Measurements from ENCODE around the gene ZNF831.

GRCh38 chr20:59158673-59159072, 4.9 kb upstream of the ZNF831 start:
- TF ChIP-seq, protein P1, sequence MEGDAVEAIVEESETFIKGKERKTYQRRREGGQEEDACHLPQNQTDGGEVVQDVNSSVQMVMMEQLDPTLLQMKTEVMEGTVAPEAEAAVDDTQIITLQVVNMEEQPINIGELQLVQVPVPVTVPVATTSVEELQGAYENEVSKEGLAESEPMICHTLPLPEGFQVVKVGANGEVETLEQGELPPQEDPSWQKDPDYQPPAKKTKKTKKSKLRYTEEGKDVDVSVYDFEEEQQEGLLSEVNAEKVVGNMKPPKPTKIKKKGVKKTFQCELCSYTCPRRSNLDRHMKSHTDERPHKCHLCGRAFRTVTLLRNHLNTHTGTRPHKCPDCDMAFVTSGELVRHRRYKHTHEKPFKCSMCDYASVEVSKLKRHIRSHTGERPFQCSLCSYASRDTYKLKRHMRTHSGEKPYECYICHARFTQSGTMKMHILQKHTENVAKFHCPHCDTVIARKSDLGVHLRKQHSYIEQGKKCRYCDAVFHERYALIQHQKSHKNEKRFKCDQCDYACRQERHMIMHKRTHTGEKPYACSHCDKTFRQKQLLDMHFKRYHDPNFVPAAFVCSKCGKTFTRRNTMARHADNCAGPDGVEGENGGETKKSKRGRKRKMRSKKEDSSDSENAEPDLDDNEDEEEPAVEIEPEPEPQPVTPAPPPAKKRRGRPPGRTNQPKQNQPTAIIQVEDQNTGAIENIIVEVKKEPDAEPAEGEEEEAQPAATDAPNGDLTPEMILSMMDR (conservative IDR thresholded peaks at IDR 0.05): no peak
- TF ChIP-seq ZFX (IDR thresholded peaks at IDR 0.05): no peak
